ENCODE measurements around the gene ARHGEF28.

DNA sequence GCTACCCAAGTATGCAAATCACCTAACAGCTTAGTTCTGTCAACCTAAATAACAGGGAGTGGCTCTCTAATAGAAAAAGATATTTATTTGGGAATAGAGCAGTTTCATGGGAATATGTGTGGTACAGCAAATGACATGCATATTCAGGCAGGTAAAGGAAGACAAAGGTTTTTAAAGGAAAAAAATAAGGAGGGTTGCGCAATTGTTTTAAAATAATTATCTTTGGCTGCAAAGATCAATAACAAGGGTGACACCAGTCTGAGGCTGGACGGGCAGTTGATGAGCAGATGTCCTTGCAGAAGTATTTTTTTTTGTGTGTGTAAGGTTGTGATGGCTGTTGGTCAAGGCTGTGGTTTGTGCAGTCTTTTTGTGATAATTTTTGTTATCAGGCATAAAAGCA, 332.0 kb downstream of the ARHGEF28 start:
- TF ChIP-seq EZH2 (optimal IDR thresholded peaks at IDR 0.05; ENCODE audit: low read depth, low read length) (no peak), EZH2phosphoT487 (IDR thresholded peaks at IDR 0.05; ENCODE audit: low read length) (no peak)
- TF ChIP-seq, protein P1, sequence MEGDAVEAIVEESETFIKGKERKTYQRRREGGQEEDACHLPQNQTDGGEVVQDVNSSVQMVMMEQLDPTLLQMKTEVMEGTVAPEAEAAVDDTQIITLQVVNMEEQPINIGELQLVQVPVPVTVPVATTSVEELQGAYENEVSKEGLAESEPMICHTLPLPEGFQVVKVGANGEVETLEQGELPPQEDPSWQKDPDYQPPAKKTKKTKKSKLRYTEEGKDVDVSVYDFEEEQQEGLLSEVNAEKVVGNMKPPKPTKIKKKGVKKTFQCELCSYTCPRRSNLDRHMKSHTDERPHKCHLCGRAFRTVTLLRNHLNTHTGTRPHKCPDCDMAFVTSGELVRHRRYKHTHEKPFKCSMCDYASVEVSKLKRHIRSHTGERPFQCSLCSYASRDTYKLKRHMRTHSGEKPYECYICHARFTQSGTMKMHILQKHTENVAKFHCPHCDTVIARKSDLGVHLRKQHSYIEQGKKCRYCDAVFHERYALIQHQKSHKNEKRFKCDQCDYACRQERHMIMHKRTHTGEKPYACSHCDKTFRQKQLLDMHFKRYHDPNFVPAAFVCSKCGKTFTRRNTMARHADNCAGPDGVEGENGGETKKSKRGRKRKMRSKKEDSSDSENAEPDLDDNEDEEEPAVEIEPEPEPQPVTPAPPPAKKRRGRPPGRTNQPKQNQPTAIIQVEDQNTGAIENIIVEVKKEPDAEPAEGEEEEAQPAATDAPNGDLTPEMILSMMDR (IDR thresholded peaks at IDR 0.05; ENCODE audit: low read length), result no peak
